PC-9 (cell line): Measurements from ENCODE around the gene BCAS3. TPM values are rescaled to one million over a fixed set of nuclear protein-coding genes. Genes with fewer than 3 reads are reported as not detected.

Source experiments
- BruUV-seq: library from RNA; stranded (reverse); fragments of 400-500 nt; replicated peaks from 2 replicates; lab custom pipeline; 2021; lab: Mats Ljungman, UMichigan
- CTCF ChIA-PET: fragments of 300-600 bp; sonication (Branson Sonifier 250); formaldehyde crosslinking; loops from one replicate; lab custom pipeline; 2022; ENCODE audit warnings: antibody characterized with exemption; lab: Charles Lee
- POLR2A ChIA-PET: fragments of 300-600 bp; sonication (Branson Sonifier 250); formaldehyde crosslinking; loops from one replicate; lab custom pipeline; 2022; ENCODE audit warnings: antibody characterized with exemption; ENCODE audit not compliant: unreplicated experiment; lab: Charles Lee
- DNase-seq, 2 experiments: peaks; one replicate each; pipeline versions ENCODE4 v3.0.0 to v3.0.0-alpha.2; 2015 to 2022; ENCODE audit warnings: mixed read lengths in 1 of 2
- H2AFZ ChIP-seq: fragments of 200-600 bp; sonication (generic); 2 replicates; pipeline ENCODE4 v1.8.1; 2017; ENCODE audit warnings: antibody characterized with exemption
- H3F3A ChIP-seq: fragments of 200-600 bp; sonication (generic); 2 replicates; pipeline ENCODE4 v1.8.1; 2017; ENCODE audit warnings: antibody characterized with exemption, mild to moderate bottlenecking, low read depth; ENCODE audit not compliant: insufficient read depth
- H3K27ac ChIP-seq: fragments of 200-600 bp; sonication (generic); 2 replicates; pipeline ENCODE4 v1.6.1; 2016; ENCODE audit warnings: mixed run types
- H3K27me3 ChIP-seq: fragments of 200-600 bp; sonication (generic); 2 replicates; pipeline ENCODE4 v1.6.1; 2016; ENCODE audit warnings: low read depth, mixed run types; ENCODE audit not compliant: insufficient read depth
- H3K36me3 ChIP-seq: fragments of 200-600 bp; sonication (generic); 2 replicates; pipeline ENCODE4 v1.6.1; 2016; ENCODE audit warnings: low read depth, mixed run types
- H3K4me1 ChIP-seq: fragments of 200-600 bp; sonication (generic); replicated peaks from 2 replicates; pipeline ENCODE4 v1.6.1; 2016; ENCODE audit warnings: mixed run types; ENCODE audit not compliant: insufficient read depth
- H3K4me2 ChIP-seq: fragments of 200-600 bp; sonication (generic); 2 replicates; pipeline ENCODE4 v1.6.1; 2017; ENCODE audit warnings: mixed run types
- H3K4me3 ChIP-seq: fragments of 200-600 bp; sonication (generic); 2 replicates; pipeline ENCODE4 v1.6.1; 2016; ENCODE audit warnings: mixed run types
- H3K79me2 ChIP-seq: fragments of 200-600 bp; sonication (generic); 2 replicates; pipeline ENCODE4 v1.6.1; 2017; ENCODE audit warnings: low read depth, mixed run types
- H3K9me2 ChIP-seq: fragments of 200-600 bp; sonication (generic); 2 replicates; pipeline ENCODE4 v1.8.1; 2017; ENCODE audit warnings: mild to moderate bottlenecking; ENCODE audit not compliant: insufficient read depth
- H3K9me3 ChIP-seq: fragments of 200-600 bp; sonication (generic); 2 replicates; pipeline ENCODE4 v1.8.1; 2016; ENCODE audit warnings: low read depth; ENCODE audit not compliant: insufficient read depth
- H4K20me1 ChIP-seq: fragments of 200-600 bp; sonication (generic); 2 replicates; pipeline ENCODE4 v1.8.1; 2017; ENCODE audit not compliant: insufficient read depth
- EZH2 ChIP-seq: fragments of 200-600 bp; sonication (generic); IDR thresholded peaks from 2 replicates; pipeline ENCODE4 v1.8.0; 2017; ENCODE audit warnings: antibody characterized with exemption, low read depth
- intact Hi-C: fragments of 100-400 bp; cut with micrococcal nuclease; formaldehyde crosslinking; loops from one replicate; pipeline ENCODE4 v1.10.0; 2022; ENCODE audit not compliant: unreplicated experiment
- total RNA-seq: library from RNA; stranded (reverse); gene quantifications from 2 replicates; pipeline ENCODE4 v1.2.3, GENCODE V29; 2021
- TF ChIP-seq, protein P1 (sequence below): fragments of 200-600 bp; sonication (generic); conservative IDR thresholded peaks from 2 replicates; pipeline ENCODE4 v1.6.1; 2017; ENCODE audit warnings: mixed run types, antibody characterized with exemption, mild to moderate bottlenecking, moderate library complexity

Gene BCAS3
- total RNA-seq, 1 experiment from 2014 or later = 26.0 TPM

- Histone ChIP-seq H3K79me2 (no peaks in the 10 kb centered on the region), H3K27ac (no peak overlapping the region), H3K36me3 (no peaks in the 10 kb centered on the region), H3K9me2 (no peaks in the 10 kb centered on the region; the same call in 1 of the 2 replicates), H3K4me1 (no peaks in the 10 kb centered on the region), H2AFZ (no peak overlapping the region), H3K4me2 (no peak overlapping the region), H3F3A (no peaks in the 10 kb centered on the region), H3K9me3 (no peaks in the 10 kb centered on the region), H3K4me3 (no peak overlapping the region), H3K27me3 (no peaks in the 10 kb centered on the region), H4K20me1 (no peaks in the 10 kb centered on the region)
- no TSS peak for BruUV-seq
- no peak for TF ChIP-seq EZH2
- TF ChIP-seq, protein P1, sequence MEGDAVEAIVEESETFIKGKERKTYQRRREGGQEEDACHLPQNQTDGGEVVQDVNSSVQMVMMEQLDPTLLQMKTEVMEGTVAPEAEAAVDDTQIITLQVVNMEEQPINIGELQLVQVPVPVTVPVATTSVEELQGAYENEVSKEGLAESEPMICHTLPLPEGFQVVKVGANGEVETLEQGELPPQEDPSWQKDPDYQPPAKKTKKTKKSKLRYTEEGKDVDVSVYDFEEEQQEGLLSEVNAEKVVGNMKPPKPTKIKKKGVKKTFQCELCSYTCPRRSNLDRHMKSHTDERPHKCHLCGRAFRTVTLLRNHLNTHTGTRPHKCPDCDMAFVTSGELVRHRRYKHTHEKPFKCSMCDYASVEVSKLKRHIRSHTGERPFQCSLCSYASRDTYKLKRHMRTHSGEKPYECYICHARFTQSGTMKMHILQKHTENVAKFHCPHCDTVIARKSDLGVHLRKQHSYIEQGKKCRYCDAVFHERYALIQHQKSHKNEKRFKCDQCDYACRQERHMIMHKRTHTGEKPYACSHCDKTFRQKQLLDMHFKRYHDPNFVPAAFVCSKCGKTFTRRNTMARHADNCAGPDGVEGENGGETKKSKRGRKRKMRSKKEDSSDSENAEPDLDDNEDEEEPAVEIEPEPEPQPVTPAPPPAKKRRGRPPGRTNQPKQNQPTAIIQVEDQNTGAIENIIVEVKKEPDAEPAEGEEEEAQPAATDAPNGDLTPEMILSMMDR = no peak
- CTCF ChIA-PET = no interaction called here
- DNase-seq = no peak
- POLR2A ChIA-PET = no interaction called here
- intact Hi-C loops = no loop called here
Observed at GRCh38 chr17:61122326-61122913, 444.8 kb downstream of the BCAS3 start.

DNA sequence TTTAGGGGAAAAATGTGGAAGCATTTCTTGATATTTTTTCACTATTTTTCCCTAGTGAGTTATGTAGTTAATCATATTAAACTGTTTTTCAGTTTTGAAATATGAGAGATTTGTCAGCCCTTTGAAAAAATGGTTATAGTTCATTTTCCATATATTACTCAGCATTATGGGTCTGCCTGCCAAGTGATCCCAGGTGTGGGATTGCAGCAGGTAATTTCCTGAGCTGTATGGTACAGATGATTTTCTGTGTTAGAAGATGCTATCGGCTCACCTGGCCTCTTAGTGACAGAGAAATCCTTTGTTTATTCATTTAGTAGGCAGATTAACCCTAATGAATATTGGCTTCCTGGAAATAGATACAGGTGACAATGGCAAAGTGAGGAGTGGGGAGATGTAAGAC, 446.9 kb downstream of the BCAS3 start:
- Histone ChIP-seq H4K20me1 (no peaks in the 10 kb centered on the region), H3K27me3 (no peaks in the 10 kb centered on the region), H3F3A (no peaks in the 10 kb centered on the region), H2AFZ (no peak overlapping the region), H3K36me3 (no peaks in the 10 kb centered on the region), H3K9me3 (no peaks in the 10 kb centered on the region), H3K4me3 (no peak overlapping the region), H3K9me2 (no peaks in the 10 kb centered on the region; the same call in 1 of the 2 replicates), H3K4me1 (no peaks in the 10 kb centered on the region), H3K79me2 (no peaks in the 10 kb centered on the region), H3K27ac (no peak overlapping the region), H3K4me2 (no peak overlapping the region)
- ChIA-PET POLR2A (no interaction called here), CTCF (no interaction called here)
- BruUV-seq = no TSS peak
- TF ChIP-seq, protein P1 = no peak
- no peak for TF ChIP-seq EZH2
- intact Hi-C loops = no loop called here
- no peak for DNase-seq

DNA sequence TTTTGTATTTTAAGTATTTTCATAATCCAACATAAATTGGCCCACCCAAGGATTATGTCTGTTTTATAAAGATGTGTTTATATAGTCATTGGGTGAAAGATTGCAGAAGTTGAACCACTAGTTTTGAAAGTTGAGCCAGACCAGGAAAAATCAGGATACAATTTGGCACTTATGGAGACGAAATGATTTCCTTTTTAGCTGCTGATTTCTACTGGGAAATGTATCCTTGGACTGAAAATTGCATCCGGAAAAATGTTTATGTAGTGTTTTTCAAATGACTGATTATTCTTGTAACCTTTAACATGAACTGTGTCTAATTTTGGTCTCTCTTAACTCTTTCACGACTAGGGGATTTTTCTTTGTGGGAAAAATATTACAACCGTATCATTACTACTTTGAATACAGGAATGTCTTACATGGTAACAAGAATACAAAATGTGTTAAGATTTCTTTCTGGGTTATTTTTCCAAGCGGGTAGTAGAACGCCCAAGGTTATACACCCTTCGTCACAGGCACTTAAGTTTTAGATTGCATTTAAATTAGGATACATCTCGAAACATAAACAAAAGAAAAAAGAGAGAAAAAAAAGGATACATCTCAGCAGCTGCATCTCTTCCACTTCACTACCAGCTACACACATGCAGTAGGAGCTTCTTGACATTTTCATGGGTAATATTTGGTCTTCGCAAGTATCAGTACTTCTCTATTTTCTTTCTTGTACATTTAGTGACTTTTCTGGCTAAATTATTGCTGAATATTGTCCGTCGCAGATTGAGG, 449.0 kb downstream of the BCAS3 start:
- no peaks in the 10 kb centered on the region for H3K4me1 ChIP-seq
- H3K79me2 ChIP-seq = no peaks in the 10 kb centered on the region
- no peak overlapping the region for H3K4me3 ChIP-seq
- H3K36me3 ChIP-seq = no peaks in the 10 kb centered on the region
- H3K9me3 ChIP-seq = no peaks in the 10 kb centered on the region
- H4K20me1 ChIP-seq = no peaks in the 10 kb centered on the region
- no peaks in the 10 kb centered on the region for H3K9me2 ChIP-seq
- no peak for DNase-seq
- no peaks in the 10 kb centered on the region for H3K27me3 ChIP-seq
- CTCF ChIA-PET = no interaction called here
- POLR2A ChIA-PET = no interaction called here
- no TSS peak for BruUV-seq
- no peak overlapping the region for H3K27ac ChIP-seq
- H3F3A ChIP-seq = no peaks in the 10 kb centered on the region
- TF ChIP-seq EZH2 = no peak
- TF ChIP-seq, protein P1 = no peak
- intact Hi-C loops = no loop called here
- no peak overlapping the region for H3K4me2 ChIP-seq
- no peak overlapping the region for H2AFZ ChIP-seq
